NT2/D1 (cell line): Measurements from ENCODE around the gene EPHB3.
A peak's percentile ranks its signal among the peaks of the same experiment; 100 is the strongest.

Source experiments
- DNase-seq: peaks from one replicate; pipeline ENCODE4 v3.0.0-alpha.2; 2011; ENCODE audit warnings: low read depth, low spot score
- H3K27me3 ChIP-seq: 2 replicates; pipeline ENCODE4 v1.6.0; 2011; ENCODE audit warnings: mild to moderate bottlenecking; ENCODE audit not compliant: insufficient read length, insufficient read depth
- H3K36me3 ChIP-seq: 2 replicates; pipeline ENCODE4 v1.6.1; 2011; ENCODE audit warnings: mild to moderate bottlenecking, low read length, mixed read lengths; ENCODE audit not compliant: insufficient read depth, insufficient read length
- H3K4me1 ChIP-seq: 2 replicates; pipeline ENCODE4 v1.5.1; 2011; ENCODE audit not compliant: insufficient read depth, insufficient read length
- H3K4me3 ChIP-seq: 2 replicates; pipeline ENCODE4 v1.5.1; 2011; ENCODE audit warnings: low read depth; ENCODE audit not compliant: insufficient read length
- H3K9ac ChIP-seq: 2 replicates; pipeline ENCODE4 v1.6.0; 2011; ENCODE audit warnings: low read depth; ENCODE audit not compliant: insufficient read length
- H3K9me3 ChIP-seq: 2 replicates; pipeline ENCODE4 v1.5.1; 2011; ENCODE audit warnings: mild to moderate bottlenecking, low read length; ENCODE audit not compliant: insufficient read depth
- SUZ12 ChIP-seq: IDR thresholded peaks from 2 replicates; pipeline ENCODE4 v1.6.1; 2011; ENCODE audit not compliant: insufficient read length, insufficient read depth; ENCODE audit errors: extremely low read depth
- YY1 ChIP-seq: IDR thresholded peaks from 2 replicates; pipeline ENCODE4 v1.6.1; 2011; ENCODE audit not compliant: insufficient read length, insufficient read depth
- ZNF274 ChIP-seq: IDR thresholded peaks from 2 replicates; pipeline ENCODE4 v1.6.1; 2011; ENCODE audit warnings: mild to moderate bottlenecking, low read depth, low read length

The EPHB3 gene

DNA sequence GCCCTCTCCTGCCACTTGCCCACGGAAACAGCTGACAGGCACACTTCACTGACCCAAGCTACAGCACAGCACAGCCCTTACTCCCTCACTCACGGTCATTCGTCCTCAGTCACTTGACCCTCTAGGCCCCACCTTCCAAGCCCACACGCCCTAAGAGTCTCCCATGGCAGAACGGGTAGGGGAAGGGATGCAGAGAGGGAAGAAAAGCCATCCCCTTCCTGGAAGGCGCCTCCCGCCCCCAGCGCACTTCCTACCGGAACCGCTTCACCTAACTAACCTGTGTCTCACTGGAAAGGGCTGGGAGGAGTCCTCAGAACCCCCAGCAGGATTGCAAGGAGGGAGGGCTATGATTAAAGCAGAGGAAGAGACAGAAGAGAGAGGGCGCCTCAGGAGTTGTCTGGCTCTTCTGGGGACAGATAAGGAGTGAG, 22.9 kb downstream of the EPHB3 start:
- DNase-seq, result no peak
- Histone ChIP-seq H3K4me3 (peak overlapping the region; percentile 42), H3K9me3 (no peaks in the 10 kb centered on the region), H3K36me3 (peaks cover 27% of the 10 kb centered on the region), H3K4me1 (peaks cover 23% of the 10 kb centered on the region), H3K27me3 (peaks cover 8% of the 10 kb centered on the region), H3K9ac (peak overlapping the region; percentile 76)
- TF ChIP-seq ZNF274 (no peak), YY1 (no peak), SUZ12 (no peak)

GRCh38 chr3:184585545-184585944, 24.0 kb downstream of the EPHB3 start:
- H3K4me1 ChIP-seq, result peaks cover 22% of the 10 kb centered on the region
- TF ChIP-seq YY1 (no peak), ZNF274 (no peak), SUZ12 (no peak)
- H3K27me3 ChIP-seq, result peaks cover 14% of the 10 kb centered on the region
- no peaks in the 10 kb centered on the region for H3K9me3 ChIP-seq
- no peak overlapping the region for H3K4me3 ChIP-seq
- no peak for DNase-seq
- no peak overlapping the region for H3K9ac ChIP-seq
- H3K36me3 ChIP-seq, result peaks cover 17% of the 10 kb centered on the region

- Histone ChIP-seq H3K9me3 (no peaks in the 10 kb centered on the region), H3K4me1 (peaks cover 23% of the 10 kb centered on the region), H3K36me3 (peaks cover 3% of the 10 kb centered on the region), H3K27me3 (peaks cover 16% of the 10 kb centered on the region), H3K9ac (no peak overlapping the region), H3K4me3 (no peak overlapping the region)
- TF ChIP-seq YY1 (no peak), SUZ12 (no peak), ZNF274 (no peak)
- no peak for DNase-seq
Observed at GRCh38 chr3:184586851-184587250, 25.3 kb downstream of the EPHB3 start.

DNA sequence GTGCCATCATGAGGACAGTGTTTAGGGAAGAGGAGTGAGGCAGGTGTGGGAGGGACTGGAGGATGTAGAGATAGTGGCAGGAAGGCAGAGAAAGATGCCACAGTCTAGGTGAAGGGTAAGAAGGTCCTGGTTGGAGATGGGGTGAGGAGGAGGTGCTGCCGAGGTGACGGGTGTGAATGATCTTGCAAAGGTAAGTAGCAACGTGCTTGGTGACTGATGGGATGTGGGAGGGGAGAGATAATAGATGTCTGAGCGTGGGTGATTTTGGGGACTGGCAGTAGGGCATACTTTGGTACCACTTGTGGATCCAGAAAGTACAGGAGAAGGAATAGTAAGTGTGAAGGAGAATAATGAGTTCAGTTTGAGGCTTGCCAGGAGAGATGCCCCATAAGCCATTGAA, 27.2 kb downstream of the EPHB3 start:
- peaks cover 31% of the 10 kb centered on the region for H3K4me1 ChIP-seq
- H3K9me3 ChIP-seq, result no peaks in the 10 kb centered on the region
- H3K27me3 ChIP-seq, result peaks cover 16% of the 10 kb centered on the region
- H3K36me3 ChIP-seq, result no peaks in the 10 kb centered on the region
- no peak overlapping the region for H3K9ac ChIP-seq
- H3K4me3 ChIP-seq, result no peak overlapping the region
- TF ChIP-seq ZNF274, result no peak
- TF ChIP-seq SUZ12, result no peak
- no peak for TF ChIP-seq YY1
- no peak for DNase-seq

- H3K4me3 ChIP-seq, result no peak overlapping the region
- no peak for DNase-seq
- no peak overlapping the region for H3K9ac ChIP-seq
- no peaks in the 10 kb centered on the region for H3K9me3 ChIP-seq
- H3K36me3 ChIP-seq, result no peaks in the 10 kb centered on the region
- H3K4me1 ChIP-seq, result peaks cover 36% of the 10 kb centered on the region
- H3K27me3 ChIP-seq, result peaks cover 13% of the 10 kb centered on the region
- no peak for TF ChIP-seq YY1
- TF ChIP-seq SUZ12, result no peak
- no peak for TF ChIP-seq ZNF274
Observed at GRCh38 chr3:184590795-184591194, 29.2 kb downstream of the EPHB3 start.

DNA sequence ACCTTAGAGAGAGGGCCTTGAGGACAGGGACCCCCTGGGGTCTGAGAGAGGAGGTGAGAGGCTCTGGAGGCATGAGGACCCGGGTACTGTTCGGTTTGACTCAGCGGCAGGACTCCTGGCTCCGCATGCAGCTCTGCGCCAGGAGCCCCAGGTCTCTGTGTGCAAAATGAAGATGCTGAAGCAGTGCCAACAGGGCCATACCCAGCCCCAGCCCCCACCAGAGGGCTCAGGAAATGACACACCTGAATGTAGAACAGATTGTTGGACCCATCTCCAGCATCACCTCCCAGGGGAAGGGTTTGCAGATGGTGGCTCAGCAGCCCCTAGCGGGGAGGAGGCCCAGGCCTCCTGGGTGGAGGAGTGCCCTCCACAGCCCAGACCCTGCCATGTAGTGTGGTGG, 30.2 kb downstream of the EPHB3 start:
- no peak for TF ChIP-seq SUZ12
- TF ChIP-seq YY1, result no peak
- TF ChIP-seq ZNF274, result no peak
- Histone ChIP-seq H3K9me3 (no peaks in the 10 kb centered on the region), H3K4me1 (peaks cover 42% of the 10 kb centered on the region), H3K9ac (no peak overlapping the region), H3K36me3 (no peaks in the 10 kb centered on the region), H3K27me3 (peaks cover 10% of the 10 kb centered on the region), H3K4me3 (no peak overlapping the region)
- no peak for DNase-seq

DNA sequence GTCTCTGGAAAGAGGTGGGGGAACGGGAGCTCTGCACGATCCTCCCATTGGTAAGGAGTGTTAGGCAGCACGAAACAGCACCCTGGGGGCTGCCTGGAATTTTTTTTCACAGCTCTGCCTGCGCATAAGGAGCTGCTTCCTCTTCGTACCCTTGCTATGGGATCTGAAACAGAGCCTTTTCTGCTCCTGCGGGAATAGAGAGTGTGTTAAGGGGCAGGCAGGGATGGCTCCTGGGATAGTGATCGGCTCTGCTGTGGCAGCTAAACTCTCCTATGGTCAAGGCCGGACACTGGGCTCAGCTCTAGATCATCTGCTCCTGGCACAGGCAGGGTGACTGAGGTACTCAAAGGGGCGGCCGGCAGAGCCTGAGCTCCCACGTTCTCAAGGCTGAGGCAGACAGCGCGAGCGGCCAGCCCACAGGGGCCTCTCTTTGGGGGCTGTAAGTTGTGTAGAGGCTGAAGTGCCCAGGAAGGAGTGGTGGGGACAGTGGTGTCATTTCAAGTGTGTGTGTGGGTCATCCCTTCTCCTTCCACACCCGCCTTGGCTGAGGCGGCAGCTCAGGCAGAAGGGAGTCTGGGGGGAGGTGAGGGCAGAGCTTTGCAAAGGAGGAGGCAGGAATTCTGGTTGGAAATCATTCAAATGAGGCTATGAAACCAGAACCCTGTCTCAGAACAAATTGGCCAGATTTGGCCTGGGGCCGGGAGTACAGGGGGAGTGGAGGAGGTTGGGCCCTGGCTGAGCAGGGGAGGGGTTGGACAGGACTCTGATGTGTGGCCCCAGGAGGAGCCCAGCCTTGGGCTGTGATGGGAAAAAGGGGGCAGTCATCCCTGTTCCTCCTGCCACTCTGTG, 31.0 kb downstream of the EPHB3 start:
- no peak for DNase-seq
- no peaks in the 10 kb centered on the region for H3K9me3 ChIP-seq
- no peak overlapping the region for H3K4me3 ChIP-seq
- no peaks in the 10 kb centered on the region for H3K36me3 ChIP-seq
- no peak overlapping the region for H3K9ac ChIP-seq
- H3K4me1 ChIP-seq, result peaks cover 48% of the 10 kb centered on the region
- TF ChIP-seq YY1, result no peak
- no peak for TF ChIP-seq SUZ12
- TF ChIP-seq ZNF274, result no peak
- H3K27me3 ChIP-seq, result peaks cover 10% of the 10 kb centered on the region
